Kidney glomerular epithelial cell (primary cell): Measurements from ENCODE around the gene KTI12.
"Not testable (repeated sequence)": the region's sequence is repeated elsewhere in the genome, so short reads cannot be mapped to it uniquely, and the experiment has no call there.

ENCODE experiments used
- DNase-seq: peaks from one replicate; lab custom pipeline; 2025; lab: John Stamatoyannopoulos, UW

Gene KTI12

DNA sequence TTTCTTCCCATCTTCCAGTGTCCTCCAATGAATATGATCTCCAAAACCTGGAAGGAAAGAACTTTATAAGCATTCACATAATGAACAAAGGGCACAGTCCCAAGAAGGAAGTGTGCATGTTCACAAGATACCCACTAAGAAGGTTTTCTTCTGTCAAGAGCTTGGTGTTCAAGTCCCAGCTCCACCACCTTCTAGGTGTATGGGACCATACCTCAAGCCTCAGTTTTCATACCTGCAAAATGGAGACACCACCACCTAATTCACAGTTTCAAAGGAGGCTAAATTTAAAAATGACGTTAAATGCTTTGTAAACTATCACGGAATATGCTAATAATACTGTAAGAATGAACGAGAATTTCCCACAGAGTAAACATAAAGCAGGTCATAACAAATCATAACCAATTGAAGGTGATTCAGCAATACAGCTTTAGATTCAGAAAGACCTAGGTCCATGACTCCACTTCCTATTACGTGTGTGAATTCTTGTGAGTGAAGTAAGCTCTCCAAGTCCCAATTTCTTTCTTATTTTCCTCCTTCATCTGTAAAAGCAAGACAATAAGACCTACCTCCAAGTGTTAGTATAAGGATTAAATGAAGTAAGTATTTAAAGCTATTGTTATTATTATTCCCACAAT lies 8.1 kb upstream of the KTI12 start:
- DNase-seq = no peak

DNA sequence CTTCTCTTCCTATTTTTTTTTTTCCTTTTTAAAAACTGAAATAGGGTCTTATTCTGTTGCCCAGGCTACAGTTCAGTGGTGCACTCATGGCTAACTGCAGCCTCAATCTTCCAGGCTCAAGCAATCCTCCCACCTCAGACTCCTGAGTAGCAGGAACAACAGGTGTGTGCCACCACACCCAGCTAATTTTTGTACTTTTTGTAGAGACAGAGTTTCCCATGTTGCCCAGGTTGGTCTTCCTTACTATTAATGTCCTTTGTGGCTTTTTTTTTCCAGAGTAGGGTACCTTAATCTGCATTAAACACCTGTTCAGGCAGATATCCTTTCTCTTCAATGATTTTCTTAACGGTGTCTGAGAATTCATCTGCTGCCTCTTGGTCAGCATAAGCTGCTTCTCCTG lies 4.3 kb upstream of the KTI12 start:
- DNase-seq = no peak

DNA sequence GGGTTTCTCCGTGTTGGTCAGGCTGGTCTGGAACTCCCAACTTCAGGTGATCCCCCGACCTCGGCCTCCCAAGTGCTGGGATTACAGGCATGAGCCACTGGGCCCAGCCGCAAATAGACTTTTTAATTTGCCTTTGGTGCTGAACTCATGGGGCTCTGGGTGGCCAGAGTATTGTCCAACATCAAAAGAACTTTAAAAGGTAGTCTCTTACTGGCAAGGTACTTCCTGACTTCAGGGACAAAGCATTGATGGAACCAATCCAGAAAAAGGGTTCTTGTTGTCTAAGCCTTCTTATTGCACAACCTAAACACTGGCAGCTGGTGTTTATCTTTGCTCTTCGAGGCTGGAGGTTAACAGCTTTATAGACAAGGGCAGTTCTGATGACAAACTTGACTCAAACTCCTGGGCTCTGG lies 3.8 kb upstream of the KTI12 start:
- DNase-seq = no peak

DNA sequence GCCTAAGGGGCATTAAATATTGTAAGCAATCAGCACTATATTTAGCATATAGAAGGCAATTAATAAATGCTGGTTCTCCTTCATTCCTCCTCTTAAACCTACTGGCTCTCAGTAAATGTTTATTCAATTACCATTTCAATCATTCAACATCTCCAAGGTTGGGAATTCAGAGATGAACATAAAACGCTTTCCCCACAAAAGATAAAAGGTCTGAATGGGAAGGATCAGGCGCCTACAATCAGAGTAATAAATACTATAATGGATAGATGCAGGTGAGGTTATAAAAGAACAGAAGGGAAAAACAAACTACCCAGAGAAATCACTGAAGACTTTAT lies 407 bp upstream of the KTI12 start:
- DNase-seq = no peak

DNA sequence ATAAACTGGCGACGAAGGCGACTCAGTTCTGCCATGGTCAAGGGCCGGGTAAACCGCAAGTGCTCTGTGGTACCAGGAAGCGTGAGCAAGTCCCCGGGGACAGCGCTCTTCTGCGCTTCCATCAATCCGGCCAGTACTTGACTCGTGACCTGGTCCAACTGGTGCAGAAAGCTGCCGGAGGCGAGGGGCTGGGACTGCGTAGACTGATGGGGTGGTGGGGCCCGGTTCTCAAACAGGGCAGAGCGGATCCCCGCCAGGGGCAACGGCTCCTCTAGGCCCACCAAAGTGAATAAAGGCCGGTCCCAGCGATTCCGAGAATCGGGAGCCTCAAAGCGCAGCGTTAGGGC lies 852 bp downstream of the KTI12 start:
- no peak for DNase-seq

DNA sequence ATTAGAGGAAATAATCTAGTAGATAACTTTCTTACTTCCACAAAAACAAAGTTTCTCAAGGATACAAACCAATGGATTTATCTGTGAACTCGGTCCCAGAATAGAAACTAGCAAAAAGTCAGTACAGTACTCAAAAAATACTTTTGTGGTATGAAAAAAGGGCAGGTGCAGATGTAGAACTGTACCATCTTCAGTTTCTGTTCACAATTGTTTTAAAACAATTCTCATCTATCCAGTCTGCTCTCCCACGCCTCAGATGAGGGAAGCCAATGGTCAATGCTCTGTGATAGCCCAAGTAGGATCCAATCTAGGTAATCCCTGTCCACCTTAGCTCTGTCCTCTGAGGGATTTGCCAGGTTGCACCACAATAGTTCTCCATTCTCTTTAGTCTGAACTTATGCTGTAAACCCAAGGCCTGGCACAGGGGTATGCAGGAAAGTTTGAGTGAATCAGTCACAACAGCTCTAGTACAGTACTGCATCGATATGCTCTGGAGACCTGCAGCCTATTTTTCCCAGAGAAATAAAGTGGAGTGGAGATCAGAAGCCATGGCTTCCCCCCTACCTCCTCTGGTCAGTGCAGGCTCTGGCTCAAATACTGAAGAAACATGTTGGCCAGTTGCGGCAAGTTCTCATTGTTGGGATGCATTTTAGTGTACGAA lies 1.4 kb downstream of the KTI12 start:
- DNase-seq = peak; percentile 27

GRCh38 chr1:52028839-52029238 lies 4.8 kb downstream of the KTI12 start:
- not testable (repeated sequence) for DNase-seq

DNA sequence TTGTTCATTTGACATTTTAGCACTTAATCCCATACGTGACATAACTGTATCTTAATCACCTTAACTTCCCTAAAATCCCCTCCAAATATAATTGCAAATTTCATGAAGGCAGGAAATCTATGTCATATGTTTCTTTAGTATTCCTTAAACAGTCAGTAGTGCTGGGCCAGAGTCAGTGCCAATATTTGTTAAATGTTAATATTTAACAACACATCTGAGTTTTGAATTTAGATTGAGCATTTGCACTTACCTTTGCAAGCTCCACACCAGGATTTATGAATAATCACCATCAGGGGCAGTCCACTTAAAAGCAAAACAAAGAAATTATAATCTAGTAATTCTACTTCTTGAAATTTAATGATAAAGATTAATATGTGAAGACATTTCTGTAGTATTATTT lies 5.3 kb downstream of the KTI12 start:
- DNase-seq = no peak

- no peak for DNase-seq
Measured at GRCh38 chr1:52026278-52026677, 7.3 kb downstream of the KTI12 start.

- DNase-seq = no peak
Measured at GRCh38 chr1:52022133-52022532, 11.5 kb downstream of the KTI12 start.

GRCh38 chr1:52008071-52008809 lies 25.4 kb downstream of the KTI12 start:
- no peak for DNase-seq

DNA sequence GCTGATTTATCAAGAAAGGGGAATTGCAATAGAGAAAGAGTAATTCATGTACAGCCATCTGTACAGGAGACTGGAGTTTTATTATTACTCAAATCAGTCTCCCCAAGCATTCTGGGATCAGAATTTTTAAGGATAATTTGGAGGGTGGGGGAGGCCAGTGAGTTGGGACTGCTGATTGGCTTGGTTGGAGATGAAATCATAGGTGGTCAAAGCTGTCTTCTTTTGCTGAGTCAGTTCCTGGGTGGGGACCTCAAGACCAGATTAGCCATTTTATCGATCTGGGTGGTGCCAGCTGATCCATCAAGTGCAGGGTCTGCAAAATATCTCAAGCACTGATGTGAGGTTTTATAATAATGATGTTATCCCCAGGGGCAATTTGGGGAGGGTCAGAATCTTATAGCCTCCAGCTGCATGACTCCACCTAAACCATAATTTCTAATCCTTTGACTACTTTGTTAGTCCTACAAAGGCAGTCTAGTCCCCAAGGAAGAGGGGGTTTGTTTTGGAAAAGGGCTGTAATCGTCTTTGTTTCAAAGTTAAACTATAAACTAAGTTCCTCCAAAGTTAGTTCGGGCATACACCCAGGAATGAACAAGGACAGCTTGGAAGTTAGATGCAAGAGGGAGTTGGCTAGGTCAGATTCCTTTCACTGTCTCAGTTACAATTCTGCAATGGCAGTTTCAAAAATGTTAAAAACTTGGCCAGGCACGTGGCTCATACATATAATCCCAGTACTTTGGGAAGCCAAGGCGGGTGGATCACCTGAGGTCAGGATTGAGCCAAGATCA lies 26.2 kb downstream of the KTI12 start:
- DNase-seq = peak; percentile 67

DNA sequence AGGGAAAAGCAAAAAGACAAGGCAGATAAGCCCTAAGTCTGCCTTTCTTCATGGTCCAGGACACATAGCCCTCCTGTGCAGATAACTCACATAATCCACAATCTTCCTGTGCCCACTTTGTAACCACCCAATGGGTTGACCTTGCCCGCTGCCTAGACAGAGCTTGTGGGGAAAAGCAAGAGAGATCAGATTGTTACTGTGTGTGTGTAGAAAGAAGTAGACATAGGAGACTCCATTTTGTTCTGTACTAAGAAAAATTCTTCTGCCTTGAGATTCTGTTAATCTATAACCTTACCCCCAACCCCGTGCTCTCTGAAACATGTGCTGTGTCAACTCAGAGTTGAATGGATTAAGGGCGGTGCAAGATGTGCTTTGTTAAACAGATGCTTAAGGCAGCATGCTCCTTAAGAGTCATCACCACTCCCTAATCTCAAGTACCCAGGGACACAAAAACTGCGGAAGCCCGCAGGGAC lies 27.5 kb downstream of the KTI12 start:
- DNase-seq = peak; percentile 81

DNA sequence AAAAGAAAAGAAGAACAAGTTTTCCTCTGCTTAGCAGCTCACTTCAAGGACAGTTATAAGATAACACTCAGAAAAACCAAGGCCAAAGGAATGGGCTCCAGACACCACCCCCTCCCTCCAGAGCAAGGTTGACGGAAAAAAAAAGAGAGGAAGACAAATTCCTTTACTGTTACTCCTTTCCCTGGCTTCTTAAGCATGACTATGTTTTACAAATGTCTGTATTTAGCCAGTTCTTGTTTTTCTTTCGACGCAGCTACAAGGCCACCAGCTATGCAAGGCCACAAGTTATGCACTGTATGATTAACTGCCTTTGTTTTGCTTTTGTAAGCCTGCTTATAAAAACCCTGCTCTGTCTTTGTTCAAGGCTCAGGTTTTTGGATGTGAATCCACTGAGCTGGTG lies 28.1 kb downstream of the KTI12 start:
- peak; percentile 97 for DNase-seq

GRCh38 chr1:52003877-52004276 lies 29.7 kb downstream of the KTI12 start:
- no peak for DNase-seq

DNA sequence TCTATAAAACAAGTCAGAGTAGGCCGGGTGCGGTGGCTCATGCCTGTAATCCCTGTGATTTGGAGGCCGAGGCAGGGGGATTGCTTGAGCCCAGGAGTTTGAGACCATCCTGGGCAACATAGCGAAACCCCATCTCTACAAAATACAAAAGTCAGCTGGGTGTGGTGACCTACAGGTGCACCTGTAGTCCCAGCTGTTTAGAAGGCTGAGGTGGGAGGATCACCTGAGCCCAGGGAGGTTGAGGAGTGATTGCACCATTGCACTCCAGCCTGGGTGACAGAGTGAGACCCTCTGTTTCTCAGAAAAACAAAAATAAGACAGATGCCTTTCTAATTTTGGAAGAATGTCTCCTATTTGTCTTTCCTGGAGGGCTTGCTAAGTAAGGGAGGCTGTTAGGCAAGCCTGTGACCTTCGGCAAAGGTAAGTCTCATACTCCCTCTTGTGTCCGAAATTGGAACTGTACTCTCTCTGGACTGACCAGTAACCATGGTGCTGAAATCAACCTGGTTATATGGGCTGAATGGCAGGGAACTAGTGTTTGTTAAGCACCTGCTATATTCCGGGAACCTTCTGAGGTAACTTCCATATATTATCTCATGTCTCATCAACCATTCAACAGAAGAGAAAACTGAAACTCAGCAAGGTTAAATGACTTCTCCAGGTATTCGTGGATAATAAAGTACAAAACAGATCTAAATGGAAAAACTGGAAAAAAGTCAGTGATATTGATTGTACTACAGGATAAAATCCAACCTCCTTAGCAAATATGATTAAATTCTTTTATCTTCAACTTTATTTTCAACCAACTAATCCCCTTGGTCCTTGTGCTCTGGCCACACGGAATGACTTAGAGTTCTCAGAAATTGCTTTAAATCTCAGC lies 31.3 kb downstream of the KTI12 start:
- DNase-seq = peak; percentile 88

DNA sequence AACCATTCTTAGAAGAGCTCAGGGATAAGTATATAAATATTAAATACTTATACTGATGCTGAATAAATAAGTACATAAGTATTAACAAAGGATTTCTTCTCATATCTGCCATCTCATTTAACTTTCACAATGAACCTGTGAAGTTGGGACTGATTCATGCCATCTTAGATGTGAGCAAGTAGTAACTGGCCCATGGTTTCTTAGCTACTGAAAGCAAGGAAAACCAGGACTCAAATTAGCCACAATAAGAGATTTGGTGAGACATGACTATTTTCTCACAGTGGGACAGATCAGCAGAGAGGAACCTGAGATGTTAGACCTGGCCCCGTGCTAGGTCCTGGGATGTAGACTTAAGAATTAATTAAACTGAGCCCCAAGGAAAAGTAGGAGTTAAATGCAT lies 34.9 kb downstream of the KTI12 start:
- DNase-seq = no peak

GRCh38 chr1:51997974-51998382 lies 35.6 kb downstream of the KTI12 start:
- DNase-seq = no peak

DNA sequence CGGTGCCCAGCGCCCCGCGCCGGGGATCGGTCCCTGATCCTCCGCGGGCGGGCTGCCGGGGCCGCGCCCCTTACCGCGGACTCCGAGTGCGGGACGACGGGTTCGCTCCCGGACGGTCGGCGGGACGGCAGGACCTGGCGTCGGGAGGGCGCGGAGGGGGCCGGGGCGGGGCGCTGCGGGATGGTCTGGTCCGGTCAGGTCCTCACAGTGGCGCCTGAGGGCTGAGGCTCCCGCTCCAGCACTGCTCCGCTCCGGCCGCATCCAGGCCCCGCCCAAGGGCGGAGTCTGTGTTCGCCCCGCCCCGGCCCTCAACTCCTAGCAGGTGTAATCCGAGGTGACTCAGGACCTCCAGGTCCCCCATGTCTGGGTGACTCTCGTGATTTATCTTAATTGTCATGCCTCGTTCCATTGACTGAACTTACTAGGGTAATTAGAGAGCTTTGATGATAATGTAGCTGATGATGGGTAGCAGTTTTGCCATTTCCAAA lies 43.1 kb downstream of the KTI12 start, which contains the start of gene RAB3B:
RAB3B (minus strand) TSS at position 223 of the 488 bp plus-strand sequence. CDS start 13,583 bp downstream, outside the sequence.
- DNase-seq = peak; percentile 59

- DNase-seq = no peak
Measured at GRCh38 chr1:51989582-51990477, 43.8 kb downstream of the KTI12 start.
